ENCODE results near the gene CAPN3.

- TF ChIP-seq ZNF8 (CRISPR knock-in tag; IDR thresholded peaks at IDR 0.05) (no peak), ARNTL (CRISPR knock-in tag; IDR thresholded peaks at IDR 0.05; ENCODE audit: borderline replicate concordance, low read depth) (no peak), ZNF565 (CRISPR knock-in tag; conservative IDR thresholded peaks at IDR 0.05; ENCODE audit: low read depth) (no peak), PATZ1 (CRISPR knock-in tag; IDR thresholded peaks at IDR 0.05; ENCODE audit: borderline replicate concordance) (no peak), ZFP3 (CRISPR knock-in tag; IDR thresholded peaks at IDR 0.05) (no peak)
Observed at GRCh38 chr15:42413920-42414319, 54.6 kb downstream of the CAPN3 start.
